ENCODE measurements around the gene CSF2.

DNA sequence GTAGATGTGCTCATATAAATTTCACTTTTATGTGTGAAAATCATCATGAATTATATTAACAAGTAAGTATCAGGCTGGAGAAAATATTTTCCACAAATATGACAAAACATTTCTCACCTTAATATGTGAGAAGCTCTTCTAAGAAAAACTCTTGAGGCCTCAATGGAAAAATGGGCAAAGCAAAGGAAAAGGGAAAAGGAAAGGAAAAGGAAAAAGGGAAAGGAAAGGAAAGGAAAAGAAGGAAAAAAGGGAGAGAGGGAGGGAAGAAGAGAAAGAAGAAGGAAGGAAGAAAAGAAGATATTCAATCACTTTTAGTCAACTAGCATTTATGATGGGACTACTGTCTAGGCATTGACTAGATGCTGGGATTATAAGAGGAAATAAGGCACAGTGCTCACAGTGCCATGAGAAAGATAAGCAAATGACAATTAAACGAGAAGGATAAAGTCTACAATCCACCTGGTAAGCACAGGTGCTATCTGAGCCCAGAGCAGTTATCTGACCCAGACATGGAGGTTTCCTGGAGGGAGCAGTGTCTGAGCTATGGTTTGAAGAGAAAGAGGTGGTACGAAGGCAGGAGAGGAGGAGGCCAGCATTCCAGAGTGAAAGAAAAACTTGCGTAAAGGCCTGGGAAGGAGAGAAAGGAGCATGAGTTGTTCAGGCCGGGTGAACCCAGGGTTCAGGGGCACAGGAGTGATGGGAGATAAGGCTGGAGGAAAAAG, 43.8 kb upstream of the CSF2 start:
- TF ChIP-seq RAD21 (IDR thresholded peaks at IDR 0.05; ENCODE audit: low read length) (no peak), SMC3 (IDR thresholded peaks at IDR 0.05; ENCODE audit: low read depth, low read length) (no peak), SIN3A (IDR thresholded peaks at IDR 0.05; ENCODE audit: borderline replicate concordance, low read depth, low read length) (no peak), GABPA (IDR thresholded peaks at IDR 0.05; ENCODE audit: low read depth) (no peak), EP300 (IDR thresholded peaks at IDR 0.05; ENCODE audit: borderline replicate concordance in 1 of 2, low read depth in 1 of 2, low read length in 1 of 2) (no peak), ELF1 (IDR thresholded peaks at IDR 0.05) (no peak)
- TF ChIP-seq, protein P1, sequence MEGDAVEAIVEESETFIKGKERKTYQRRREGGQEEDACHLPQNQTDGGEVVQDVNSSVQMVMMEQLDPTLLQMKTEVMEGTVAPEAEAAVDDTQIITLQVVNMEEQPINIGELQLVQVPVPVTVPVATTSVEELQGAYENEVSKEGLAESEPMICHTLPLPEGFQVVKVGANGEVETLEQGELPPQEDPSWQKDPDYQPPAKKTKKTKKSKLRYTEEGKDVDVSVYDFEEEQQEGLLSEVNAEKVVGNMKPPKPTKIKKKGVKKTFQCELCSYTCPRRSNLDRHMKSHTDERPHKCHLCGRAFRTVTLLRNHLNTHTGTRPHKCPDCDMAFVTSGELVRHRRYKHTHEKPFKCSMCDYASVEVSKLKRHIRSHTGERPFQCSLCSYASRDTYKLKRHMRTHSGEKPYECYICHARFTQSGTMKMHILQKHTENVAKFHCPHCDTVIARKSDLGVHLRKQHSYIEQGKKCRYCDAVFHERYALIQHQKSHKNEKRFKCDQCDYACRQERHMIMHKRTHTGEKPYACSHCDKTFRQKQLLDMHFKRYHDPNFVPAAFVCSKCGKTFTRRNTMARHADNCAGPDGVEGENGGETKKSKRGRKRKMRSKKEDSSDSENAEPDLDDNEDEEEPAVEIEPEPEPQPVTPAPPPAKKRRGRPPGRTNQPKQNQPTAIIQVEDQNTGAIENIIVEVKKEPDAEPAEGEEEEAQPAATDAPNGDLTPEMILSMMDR (IDR thresholded peaks at IDR 0.05): no peak
